GM12875 (cell line): Measurements from ENCODE around the gene LSG1.

Source experiments
- H3K4me3 ChIP-seq: one replicate; pipeline ENCODE4 v1.5.1; 2011; ENCODE audit warnings: low read depth, low read length, control low read depth
- TF ChIP-seq, protein P1 (sequence below): IDR thresholded peaks from 2 replicates; pipeline ENCODE4 v1.5.1; 2011; ENCODE audit warnings: low read depth, mild to moderate bottlenecking, control low read depth, inconsistent platforms, low read length, moderate library complexity, borderline replicate concordance; ENCODE audit not compliant: insufficient read depth

LSG1 gene

DNA sequence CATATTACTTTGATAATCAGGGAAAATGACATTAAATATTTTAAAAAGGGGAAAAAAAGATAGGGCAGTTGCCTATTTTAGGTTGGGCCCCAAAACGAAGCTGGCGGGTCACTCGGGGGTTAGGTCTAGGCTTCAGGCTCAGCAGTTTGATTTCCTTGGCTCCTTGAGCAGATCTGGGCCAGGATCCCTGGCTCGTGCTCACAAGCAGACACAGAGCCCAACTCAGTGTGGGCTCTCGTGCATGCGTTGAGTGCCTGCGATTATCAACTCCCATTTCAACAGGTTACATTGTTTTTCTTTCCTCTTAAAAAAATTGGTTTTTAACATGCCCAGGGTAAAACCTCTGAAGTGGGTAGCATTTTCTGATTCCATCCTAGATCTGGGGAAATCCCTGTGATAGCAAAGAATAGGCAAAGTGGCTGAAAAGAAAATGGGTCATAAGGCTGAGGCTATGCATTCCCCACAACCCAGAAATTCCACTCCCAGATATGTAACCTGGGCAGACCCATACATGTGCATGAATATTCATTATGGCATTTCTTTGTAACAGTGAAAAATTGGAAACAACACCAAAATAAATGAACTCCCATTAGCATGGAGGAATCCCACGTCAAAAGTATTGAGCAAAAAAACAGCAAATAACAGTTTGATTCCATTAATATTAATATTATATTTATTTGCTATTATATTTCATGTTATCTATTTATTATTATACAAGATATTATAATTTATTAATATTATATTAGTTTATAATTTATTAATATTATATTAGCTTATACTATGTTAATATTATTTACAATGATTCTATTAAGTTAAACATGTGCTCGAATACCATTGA, 41.5 kb upstream of the LSG1 start:
- H3K4me3 ChIP-seq = no peak overlapping the region
- TF ChIP-seq, protein P1, sequence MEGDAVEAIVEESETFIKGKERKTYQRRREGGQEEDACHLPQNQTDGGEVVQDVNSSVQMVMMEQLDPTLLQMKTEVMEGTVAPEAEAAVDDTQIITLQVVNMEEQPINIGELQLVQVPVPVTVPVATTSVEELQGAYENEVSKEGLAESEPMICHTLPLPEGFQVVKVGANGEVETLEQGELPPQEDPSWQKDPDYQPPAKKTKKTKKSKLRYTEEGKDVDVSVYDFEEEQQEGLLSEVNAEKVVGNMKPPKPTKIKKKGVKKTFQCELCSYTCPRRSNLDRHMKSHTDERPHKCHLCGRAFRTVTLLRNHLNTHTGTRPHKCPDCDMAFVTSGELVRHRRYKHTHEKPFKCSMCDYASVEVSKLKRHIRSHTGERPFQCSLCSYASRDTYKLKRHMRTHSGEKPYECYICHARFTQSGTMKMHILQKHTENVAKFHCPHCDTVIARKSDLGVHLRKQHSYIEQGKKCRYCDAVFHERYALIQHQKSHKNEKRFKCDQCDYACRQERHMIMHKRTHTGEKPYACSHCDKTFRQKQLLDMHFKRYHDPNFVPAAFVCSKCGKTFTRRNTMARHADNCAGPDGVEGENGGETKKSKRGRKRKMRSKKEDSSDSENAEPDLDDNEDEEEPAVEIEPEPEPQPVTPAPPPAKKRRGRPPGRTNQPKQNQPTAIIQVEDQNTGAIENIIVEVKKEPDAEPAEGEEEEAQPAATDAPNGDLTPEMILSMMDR = no peak

DNA sequence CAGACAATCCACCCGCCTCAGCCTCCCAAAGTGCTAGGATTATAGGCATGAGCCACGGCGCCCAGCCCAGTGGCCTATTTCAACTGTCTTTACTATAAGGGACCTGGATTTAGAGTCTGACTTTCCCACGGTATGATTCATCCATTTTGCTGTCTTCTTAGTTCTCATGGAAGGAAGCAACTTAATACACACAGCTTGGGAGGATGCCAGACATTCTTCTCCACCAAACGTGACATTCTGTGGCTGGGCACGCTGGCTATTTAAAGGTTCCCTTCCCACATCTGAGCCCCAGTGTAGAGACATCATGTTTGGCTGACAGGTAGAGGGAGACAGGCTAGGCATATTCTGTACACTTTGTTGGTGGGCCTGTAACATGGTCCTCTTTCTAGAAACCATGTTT, 39.9 kb upstream of the LSG1 start:
- TF ChIP-seq, protein P1 = no peak

DNA sequence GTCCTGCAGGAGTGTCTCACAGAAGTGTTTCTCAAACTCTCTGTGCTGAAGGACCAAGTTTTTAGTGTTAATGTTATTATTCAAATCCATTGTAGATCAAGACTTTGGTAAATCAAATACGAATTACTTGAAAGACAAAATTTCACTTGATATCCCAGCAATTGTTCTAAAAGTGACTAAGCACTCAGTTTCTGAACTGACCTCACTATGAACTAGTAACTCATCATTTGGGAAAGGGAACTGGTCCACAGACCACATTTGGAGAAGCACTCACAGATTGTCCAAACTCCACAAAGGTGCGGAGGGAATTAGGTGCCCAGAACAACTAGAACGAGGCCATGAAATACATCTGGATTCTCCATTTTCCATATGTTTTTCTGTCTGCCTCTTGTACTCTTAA, 39.3 kb upstream of the LSG1 start:
- H3K4me3 ChIP-seq = no peak overlapping the region
- TF ChIP-seq, protein P1 = no peak

More for the DNA sequence above, 39.9 kb upstream of the LSG1 start:
- no peak overlapping the region for H3K4me3 ChIP-seq

DNA sequence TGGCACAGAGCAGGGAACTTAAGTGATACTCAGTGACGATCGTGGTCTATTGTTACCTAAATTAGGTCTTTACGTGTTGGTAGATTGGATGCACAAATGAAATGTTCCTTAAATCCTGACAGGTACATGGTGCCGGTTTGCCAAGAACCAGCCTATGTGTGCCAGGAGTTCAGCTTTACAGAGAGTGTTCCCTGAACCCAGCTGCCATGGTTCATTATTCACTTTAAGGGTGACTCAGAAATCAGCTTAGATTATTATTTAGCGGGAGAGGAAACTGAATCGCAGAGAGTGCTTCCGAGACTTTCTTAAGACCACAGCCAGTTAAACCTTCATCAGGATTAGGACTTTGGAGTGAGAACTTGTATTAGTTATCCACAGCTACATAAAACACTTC, 35.2 kb upstream of the LSG1 start:
- TF ChIP-seq, protein P1 = no peak
- no peak overlapping the region for H3K4me3 ChIP-seq

DNA sequence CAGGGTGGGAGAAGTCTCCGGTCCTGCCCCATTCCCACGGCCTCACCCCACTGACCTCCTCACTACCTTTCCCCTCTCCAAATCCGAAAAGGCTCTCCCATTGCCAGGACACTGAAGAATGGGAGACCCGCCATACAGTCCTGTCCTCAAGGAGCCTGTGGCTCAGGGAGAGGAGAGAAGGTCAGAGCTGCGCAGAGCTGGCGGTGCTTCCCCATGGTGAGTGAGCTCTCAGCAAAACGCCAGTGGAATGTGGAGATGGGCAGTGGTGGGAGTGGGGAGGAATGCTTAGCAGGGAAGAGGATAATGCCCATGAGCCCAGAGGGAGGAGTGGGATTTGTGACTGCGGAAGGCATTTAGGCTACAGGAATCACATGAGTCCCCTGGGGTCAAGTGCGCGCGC, 33.8 kb upstream of the LSG1 start:
- no peak overlapping the region for H3K4me3 ChIP-seq
- TF ChIP-seq, protein P1 = no peak

DNA sequence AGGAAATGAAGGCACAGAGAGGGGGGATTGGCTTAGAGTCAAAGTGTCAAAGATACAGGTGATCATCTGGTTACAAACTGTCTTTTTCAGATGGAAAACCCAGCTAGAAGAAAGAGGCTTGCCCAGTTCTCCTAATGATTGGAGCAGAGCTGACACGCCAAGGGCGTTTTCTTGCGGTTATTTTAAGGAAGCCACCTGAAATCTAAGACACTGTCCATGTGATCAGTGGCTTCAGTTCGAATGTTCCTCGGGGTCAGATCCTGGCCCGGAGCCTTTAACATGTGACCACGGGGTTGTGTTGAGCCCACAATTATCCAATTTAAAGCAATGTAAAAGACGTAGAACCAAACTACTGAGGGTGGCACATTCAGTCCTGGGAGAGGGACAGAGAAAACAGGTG, 33.2 kb upstream of the LSG1 start:
- TF ChIP-seq, protein P1 = no peak
- no peak overlapping the region for H3K4me3 ChIP-seq

DNA sequence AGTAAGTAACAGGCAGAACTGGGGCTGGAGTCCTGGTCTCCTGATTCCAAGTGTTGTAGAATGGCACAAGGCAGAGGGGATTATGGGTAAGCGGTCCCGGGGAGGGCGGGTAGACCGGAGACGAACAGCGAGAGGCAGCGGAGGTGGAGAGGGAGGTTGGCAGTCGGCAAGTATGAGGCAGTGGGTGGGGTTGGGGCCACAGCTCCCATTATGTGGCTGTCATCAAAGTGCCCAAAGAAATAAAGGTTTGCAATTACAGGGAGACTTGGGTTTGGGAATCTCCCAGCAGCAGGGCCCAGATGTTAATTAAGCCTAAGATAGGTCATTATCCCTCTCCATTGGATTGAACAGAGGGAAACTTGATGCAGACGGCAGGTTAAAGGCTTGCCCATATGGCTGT, 30.6 kb upstream of the LSG1 start:
- no peak overlapping the region for H3K4me3 ChIP-seq
- TF ChIP-seq, protein P1 = no peak
